Measurements from ENCODE around the gene RASSF7. TPM values are rescaled to one million over a fixed set of nuclear protein-coding genes. Genes with fewer than 3 reads are reported as not detected.

RASSF7 gene
- total and polyA plus RNA-seq, 10 of the 15 experiments (the other 5 are each of a cell fraction or from before 2014, with no cell fraction given): 0.39 to 29.7 (median 13.2) TPM

- TF ChIP-seq IKZF1 (conservative IDR thresholded peaks at IDR 0.05): peak; percentile 85
- peak; percentile 75 for TF ChIP-seq YY1 (IDR thresholded peaks at IDR 0.05; ENCODE audit: low read depth, low read length)
- TF ChIP-seq ZBTB33 (IDR thresholded peaks at IDR 0.05): no peak
- TF ChIP-seq, protein P1, sequence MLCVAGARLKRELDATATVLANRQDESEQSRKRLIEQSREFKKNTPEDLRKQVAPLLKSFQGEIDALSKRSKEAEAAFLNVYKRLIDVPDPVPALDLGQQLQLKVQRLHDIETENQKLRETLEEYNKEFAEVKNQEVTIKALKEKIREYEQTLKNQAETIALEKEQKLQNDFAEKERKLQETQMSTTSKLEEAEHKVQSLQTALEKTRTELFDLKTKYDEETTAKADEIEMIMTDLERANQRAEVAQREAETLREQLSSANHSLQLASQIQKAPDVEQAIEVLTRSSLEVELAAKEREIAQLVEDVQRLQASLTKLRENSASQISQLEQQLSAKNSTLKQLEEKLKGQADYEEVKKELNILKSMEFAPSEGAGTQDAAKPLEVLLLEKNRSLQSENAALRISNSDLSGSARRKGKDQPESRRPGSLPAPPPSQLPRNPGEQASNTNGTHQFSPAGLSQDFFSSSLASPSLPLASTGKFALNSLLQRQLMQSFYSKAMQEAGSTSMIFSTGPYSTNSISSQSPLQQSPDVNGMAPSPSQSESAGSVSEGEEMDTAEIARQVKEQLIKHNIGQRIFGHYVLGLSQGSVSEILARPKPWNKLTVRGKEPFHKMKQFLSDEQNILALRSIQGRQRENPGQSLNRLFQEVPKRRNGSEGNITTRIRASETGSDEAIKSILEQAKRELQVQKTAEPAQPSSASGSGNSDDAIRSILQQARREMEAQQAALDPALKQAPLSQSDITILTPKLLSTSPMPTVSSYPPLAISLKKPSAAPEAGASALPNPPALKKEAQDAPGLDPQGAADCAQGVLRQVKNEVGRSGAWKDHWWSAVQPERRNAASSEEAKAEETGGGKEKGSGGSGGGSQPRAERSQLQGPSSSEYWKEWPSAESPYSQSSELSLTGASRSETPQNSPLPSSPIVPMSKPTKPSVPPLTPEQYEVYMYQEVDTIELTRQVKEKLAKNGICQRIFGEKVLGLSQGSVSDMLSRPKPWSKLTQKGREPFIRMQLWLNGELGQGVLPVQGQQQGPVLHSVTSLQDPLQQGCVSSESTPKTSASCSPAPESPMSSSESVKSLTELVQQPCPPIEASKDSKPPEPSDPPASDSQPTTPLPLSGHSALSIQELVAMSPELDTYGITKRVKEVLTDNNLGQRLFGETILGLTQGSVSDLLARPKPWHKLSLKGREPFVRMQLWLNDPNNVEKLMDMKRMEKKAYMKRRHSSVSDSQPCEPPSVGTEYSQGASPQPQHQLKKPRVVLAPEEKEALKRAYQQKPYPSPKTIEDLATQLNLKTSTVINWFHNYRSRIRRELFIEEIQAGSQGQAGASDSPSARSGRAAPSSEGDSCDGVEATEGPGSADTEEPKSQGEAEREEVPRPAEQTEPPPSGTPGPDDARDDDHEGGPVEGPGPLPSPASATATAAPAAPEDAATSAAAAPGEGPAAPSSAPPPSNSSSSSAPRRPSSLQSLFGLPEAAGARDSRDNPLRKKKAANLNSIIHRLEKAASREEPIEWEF (IDR thresholded peaks at IDR 0.05; ENCODE audit: insufficient replicate concordance, low read depth, low read length): no peak
- peak; percentile 60 for TF ChIP-seq NR2F1 (conservative IDR thresholded peaks at IDR 0.05)
- TF ChIP-seq RCOR1 (conservative IDR thresholded peaks at IDR 0.05; ENCODE audit: low read depth, low read length): no peak
- no peak for TF ChIP-seq CREB1 (IDR thresholded peaks at IDR 0.05; ENCODE audit: low read depth)
- TF ChIP-seq MYB (IDR thresholded peaks at IDR 0.05; ENCODE audit: borderline replicate concordance, low read depth, low read length): no peak
- no peak for TF ChIP-seq HDAC6 (IDR thresholded peaks at IDR 0.05; ENCODE audit: unreplicated experiment)
- TF ChIP-seq MEF2B (IDR thresholded peaks at IDR 0.05; ENCODE audit: partially characterized antibody, poor library complexity, severe bottlenecking): peak; percentile 38
- TF ChIP-seq NKRF (conservative IDR thresholded peaks at IDR 0.05): peak; percentile 49; the same call in 1 of the 2 replicates
- no peak for TF ChIP-seq ZNF274 (IDR thresholded peaks at IDR 0.05; ENCODE audit: insufficient read depth, insufficient read length)
- no peak for TF ChIP-seq SMAD1 (IDR thresholded peaks at IDR 0.05; ENCODE audit: low read depth, partially characterized antibody)
- TF ChIP-seq ESRRA (IDR thresholded peaks at IDR 0.05; ENCODE audit: low read length): no peak
- no peak for TF ChIP-seq YBX1 (IDR thresholded peaks at IDR 0.05)
- TF ChIP-seq PAX5 (IDR thresholded peaks at IDR 0.05; ENCODE audit: borderline replicate concordance, low read depth, low read length): peak; percentile 30; the same call in 1 of the 2 replicates
- TF ChIP-seq NRF1 (conservative IDR thresholded peaks at IDR 0.05; ENCODE audit: low read depth, low read length): no peak
- TF ChIP-seq TARDBP (IDR thresholded peaks at IDR 0.05; ENCODE audit: borderline replicate concordance): no peak
- no peak for TF ChIP-seq HDGF (IDR thresholded peaks at IDR 0.05)
- no peak for TF ChIP-seq RUNX3 (IDR thresholded peaks at IDR 0.05; ENCODE audit: low read length)
- TF ChIP-seq NR2C1 (IDR thresholded peaks at IDR 0.05): peak; percentile 33; the same call in 1 of the 2 replicates
- TF ChIP-seq NBN (IDR thresholded peaks at IDR 0.05): no peak
- peak; percentile 63; the same call in 1 of the 2 replicates for TF ChIP-seq SMC3 (IDR thresholded peaks at IDR 0.05; ENCODE audit: borderline replicate concordance, low read length)
- TF ChIP-seq KAT2A (conservative IDR thresholded peaks at IDR 0.05; ENCODE audit: control insufficient read depth, low read depth, low read length): no peak
These were observed 42.1 kb upstream of the RASSF7 start (continued) for GRCh38 chr11:518463-519202.

All from GM12878 (cell line).